ENCODE data around the gene PFN1. TPM values are rescaled to one million over a fixed set of nuclear protein-coding genes. Genes with fewer than 3 reads are reported as not detected.

PFN1 gene
- total RNA-seq, 1 experiment from 2014 or later = 367 TPM

DNA sequence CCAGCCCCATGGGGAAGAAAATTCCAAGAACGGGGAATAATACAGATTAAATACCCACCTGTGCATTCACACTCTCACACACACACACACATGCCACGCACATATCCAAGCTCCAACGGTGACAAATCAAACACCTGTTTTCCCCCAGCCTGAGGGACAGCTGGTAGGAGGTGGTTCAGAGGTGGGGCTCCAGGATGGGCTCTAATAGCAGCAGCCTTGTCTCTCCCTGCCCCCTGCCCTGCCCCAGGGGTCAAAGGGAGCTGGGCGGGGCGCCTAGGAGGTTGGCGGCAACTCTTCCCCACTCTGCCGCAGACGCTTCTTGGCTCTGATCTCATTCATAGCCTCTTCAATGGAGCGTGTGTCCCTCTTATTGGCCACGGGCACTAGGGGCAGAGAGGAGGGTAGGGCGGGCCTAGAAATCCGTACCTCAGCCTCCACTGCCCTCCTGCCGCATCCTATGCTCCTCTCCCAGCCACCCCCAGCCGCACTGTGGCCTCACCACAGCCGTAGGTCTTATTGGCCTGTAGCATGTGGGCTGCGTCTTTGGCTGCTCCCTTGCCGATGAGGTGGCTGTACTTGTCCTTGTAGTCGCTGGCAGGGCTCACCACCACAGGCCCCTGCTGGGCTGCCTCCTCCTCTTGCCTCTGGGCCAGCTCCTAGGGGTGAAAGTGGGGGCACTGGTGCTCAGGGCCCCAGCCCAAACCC lies 11.1 kb upstream of the PFN1 start:
- TF ChIP-seq, protein P1, sequence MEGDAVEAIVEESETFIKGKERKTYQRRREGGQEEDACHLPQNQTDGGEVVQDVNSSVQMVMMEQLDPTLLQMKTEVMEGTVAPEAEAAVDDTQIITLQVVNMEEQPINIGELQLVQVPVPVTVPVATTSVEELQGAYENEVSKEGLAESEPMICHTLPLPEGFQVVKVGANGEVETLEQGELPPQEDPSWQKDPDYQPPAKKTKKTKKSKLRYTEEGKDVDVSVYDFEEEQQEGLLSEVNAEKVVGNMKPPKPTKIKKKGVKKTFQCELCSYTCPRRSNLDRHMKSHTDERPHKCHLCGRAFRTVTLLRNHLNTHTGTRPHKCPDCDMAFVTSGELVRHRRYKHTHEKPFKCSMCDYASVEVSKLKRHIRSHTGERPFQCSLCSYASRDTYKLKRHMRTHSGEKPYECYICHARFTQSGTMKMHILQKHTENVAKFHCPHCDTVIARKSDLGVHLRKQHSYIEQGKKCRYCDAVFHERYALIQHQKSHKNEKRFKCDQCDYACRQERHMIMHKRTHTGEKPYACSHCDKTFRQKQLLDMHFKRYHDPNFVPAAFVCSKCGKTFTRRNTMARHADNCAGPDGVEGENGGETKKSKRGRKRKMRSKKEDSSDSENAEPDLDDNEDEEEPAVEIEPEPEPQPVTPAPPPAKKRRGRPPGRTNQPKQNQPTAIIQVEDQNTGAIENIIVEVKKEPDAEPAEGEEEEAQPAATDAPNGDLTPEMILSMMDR (IDR thresholded peaks at IDR 0.05; ENCODE audit: insufficient read depth in 1 of 2, low read depth in 1 of 2, low read length in 1 of 2, severe bottlenecking in 1 of 2, unreplicated experiment in 1 of 2) = no peak
- no peaks in the 10 kb centered on the region for H3K36me3 ChIP-seq (ENCODE audit: control insufficient read depth, insufficient read depth, low read length)
- BruUV-seq (replicated peaks) = TSS peak; percentile 79
- DNase-seq = no peak
- POLR2A ChIA-PET = no interaction called here
- no peak overlapping the region for H3K4me3 ChIP-seq (ENCODE audit: low read depth, low read length)
- intact Hi-C loops (cut with micrococcal nuclease; ENCODE audit: unreplicated experiment) = no loop called here
- no peaks in the 10 kb centered on the region for H3K27me3 ChIP-seq (replicated peaks; ENCODE audit: control insufficient read depth, insufficient read depth, low read length)
- no peaks in the 10 kb centered on the region for H3K4me1 ChIP-seq
- peaks cover 11% of the 10 kb centered on the region for H3K36me3 Mint-ChIP-seq (ENCODE audit: insufficient read depth, unreplicated experiment)
- H3K4me1 Mint-ChIP-seq (ENCODE audit: low read depth, unreplicated experiment) = peaks cover 9% of the 10 kb centered on the region
- H3K4me3 Mint-ChIP-seq (ENCODE audit: unreplicated experiment) = no peak overlapping the region
- H3K9me3 ChIP-seq = no peaks in the 10 kb centered on the region
- no peaks in the 10 kb centered on the region for H3K27me3 Mint-ChIP-seq (ENCODE audit: insufficient read depth, unreplicated experiment)
- CTCF ChIA-PET = no interaction called here
- H3K9me3 Mint-ChIP-seq (ENCODE audit: unreplicated experiment) = no peaks in the 10 kb centered on the region
- no peak overlapping the region for H3K27ac Mint-ChIP-seq (ENCODE audit: unreplicated experiment)

DNA sequence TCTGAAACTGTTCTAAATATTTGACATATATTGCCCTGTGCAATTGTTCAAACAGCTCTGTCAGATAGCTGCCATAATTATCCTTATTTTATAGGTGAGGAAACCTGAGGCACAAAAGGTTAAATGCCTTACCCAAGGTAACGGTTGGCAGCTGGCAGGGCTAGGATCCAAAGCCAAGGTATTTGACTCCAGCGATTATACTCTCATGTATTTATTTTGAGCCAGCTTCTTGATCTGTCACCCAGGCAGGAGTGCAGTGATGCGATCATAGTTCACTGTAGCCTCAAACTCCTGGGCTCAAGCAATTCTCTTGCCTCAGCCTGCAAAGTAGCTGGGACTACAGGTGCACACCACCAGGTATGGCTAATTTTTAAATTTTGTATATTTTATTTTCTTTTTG lies 9.8 kb upstream of the PFN1 start:
- intact Hi-C loops (cut with micrococcal nuclease; ENCODE audit: unreplicated experiment) = no loop called here
- no peaks in the 10 kb centered on the region for H3K27me3 ChIP-seq (replicated peaks; ENCODE audit: control insufficient read depth, insufficient read depth, low read length)
- ChIA-PET CTCF (no interaction called here), POLR2A (interaction anchor here (0.6 kb wide), 1 partner anchor 17 kb away, joined by 6 read pairs; no protein-coding TSS in a partner anchor)
- H3K4me3 ChIP-seq (ENCODE audit: low read depth, low read length) = no peak overlapping the region
- no peak overlapping the region for H3K4me3 Mint-ChIP-seq (ENCODE audit: unreplicated experiment)
- H3K36me3 Mint-ChIP-seq (ENCODE audit: insufficient read depth, unreplicated experiment) = peaks cover 11% of the 10 kb centered on the region
- no peaks in the 10 kb centered on the region for H3K9me3 Mint-ChIP-seq (ENCODE audit: unreplicated experiment)
- H3K36me3 ChIP-seq (ENCODE audit: control insufficient read depth, insufficient read depth, low read length) = no peaks in the 10 kb centered on the region
- no TSS peak for BruUV-seq (replicated peaks)
- no peaks in the 10 kb centered on the region for H3K27me3 Mint-ChIP-seq (ENCODE audit: insufficient read depth, unreplicated experiment)
- DNase-seq = no peak
- no peak overlapping the region for H3K27ac Mint-ChIP-seq (ENCODE audit: unreplicated experiment)
- H3K4me1 Mint-ChIP-seq (ENCODE audit: low read depth, unreplicated experiment) = peaks cover 9% of the 10 kb centered on the region
- TF ChIP-seq, protein P1 (IDR thresholded peaks at IDR 0.05; ENCODE audit: insufficient read depth in 1 of 2, low read depth in 1 of 2, low read length in 1 of 2, severe bottlenecking in 1 of 2, unreplicated experiment in 1 of 2) = no peak
- H3K4me1 ChIP-seq = no peaks in the 10 kb centered on the region
- no peaks in the 10 kb centered on the region for H3K9me3 ChIP-seq

DNA sequence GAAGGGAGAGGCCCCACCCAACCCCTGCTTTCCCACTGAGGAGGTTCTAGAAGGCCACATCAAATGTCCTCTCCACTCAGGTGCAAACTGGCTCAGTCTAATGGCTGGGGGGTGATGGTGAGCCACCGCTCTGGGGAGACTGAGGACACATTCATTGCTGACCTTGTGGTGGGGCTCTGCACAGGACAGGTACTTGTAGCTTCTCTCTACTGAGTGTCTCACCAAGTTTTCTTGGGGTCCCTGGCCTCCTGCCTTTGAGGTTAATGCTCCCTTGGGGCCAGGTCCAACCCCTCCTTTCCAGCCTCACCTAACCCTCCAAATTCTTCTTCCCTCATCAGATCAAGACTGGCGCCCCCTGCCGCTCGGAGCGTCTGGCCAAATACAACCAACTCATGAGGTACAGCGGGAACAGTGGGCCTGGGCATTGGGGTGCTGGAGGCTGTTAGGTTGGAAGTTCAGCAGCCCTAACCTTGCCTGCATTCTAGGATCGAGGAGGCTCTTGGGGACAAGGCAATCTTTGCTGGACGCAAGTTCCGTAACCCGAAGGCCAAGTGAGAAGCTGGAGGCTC lies 8.2 kb upstream of the PFN1 start:
- Mint-ChIP-seq H3K27me3 (ENCODE audit: insufficient read depth, unreplicated experiment) (no peaks in the 10 kb centered on the region), H3K9me3 (ENCODE audit: unreplicated experiment) (no peaks in the 10 kb centered on the region), H3K27ac (ENCODE audit: unreplicated experiment) (no peak overlapping the region), H3K4me1 (ENCODE audit: low read depth, unreplicated experiment) (peaks cover 9% of the 10 kb centered on the region), H3K4me3 (ENCODE audit: unreplicated experiment) (no peak overlapping the region), H3K36me3 (ENCODE audit: insufficient read depth, unreplicated experiment) (peaks cover 11% of the 10 kb centered on the region)
- BruUV-seq (replicated peaks) = no TSS peak
- CTCF ChIA-PET = no interaction called here
- no peak for DNase-seq
- POLR2A ChIA-PET = no interaction called here
- H3K4me1 ChIP-seq = peaks cover 3% of the 10 kb centered on the region; the same call in 1 of the 2 replicates
- no peaks in the 10 kb centered on the region for H3K9me3 ChIP-seq
- intact Hi-C loops (cut with micrococcal nuclease; ENCODE audit: unreplicated experiment) = no loop called here
- no peak overlapping the region for H3K4me3 ChIP-seq (ENCODE audit: low read depth, low read length)
- no peaks in the 10 kb centered on the region for H3K27me3 ChIP-seq (replicated peaks; ENCODE audit: control insufficient read depth, insufficient read depth, low read length)
- TF ChIP-seq, protein P1 (IDR thresholded peaks at IDR 0.05; ENCODE audit: insufficient read depth in 1 of 2, low read depth in 1 of 2, low read length in 1 of 2, severe bottlenecking in 1 of 2, unreplicated experiment in 1 of 2) = no peak
- H3K36me3 ChIP-seq (ENCODE audit: control insufficient read depth, insufficient read depth, low read length) = no peaks in the 10 kb centered on the region

Data from Caco-2 (cell line).